OCI-LY1 (cell line): ENCODE data around the gene GATM.

ENCODE experiments used
- EZH2 ChIP-seq: fragments of 200-600 bp; sonication (generic), shearing (Covaris generic); IDR thresholded peaks from 2 replicates; pipeline ENCODE4 v1.8.0; 2017; ENCODE audit warnings: borderline replicate concordance, mixed run types, mild to moderate bottlenecking, antibody characterized with exemption, low read length, moderate library complexity, mixed read lengths
- TF ChIP-seq, protein P1 (sequence below): fragments of 200-600 bp; sonication (generic), shearing (Covaris generic); IDR thresholded peaks from 2 replicates; pipeline ENCODE4 v1.5.1; 2017; ENCODE audit warnings: mild to moderate bottlenecking, antibody characterized with exemption, low read length, moderate library complexity, mixed read lengths

DNA sequence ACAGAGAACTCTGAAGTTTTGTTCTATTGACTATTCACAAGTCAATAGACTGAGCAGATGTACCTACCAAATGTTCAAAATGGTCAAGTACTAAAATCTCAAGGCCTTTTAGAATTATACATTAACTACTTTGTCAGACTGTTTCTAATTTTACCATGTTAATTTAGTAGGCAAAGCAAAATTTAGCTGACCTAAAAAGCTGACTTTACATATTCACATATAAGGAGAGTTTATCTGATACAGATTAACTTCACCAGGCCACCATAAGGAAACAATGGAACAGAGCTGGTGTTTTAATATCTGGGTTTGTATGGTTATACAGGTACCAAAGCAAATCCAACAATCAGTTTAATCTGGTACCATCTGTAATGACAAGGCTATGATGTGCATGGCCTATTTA, 15.9 kb downstream of the GATM start:
- TF ChIP-seq, protein P1, sequence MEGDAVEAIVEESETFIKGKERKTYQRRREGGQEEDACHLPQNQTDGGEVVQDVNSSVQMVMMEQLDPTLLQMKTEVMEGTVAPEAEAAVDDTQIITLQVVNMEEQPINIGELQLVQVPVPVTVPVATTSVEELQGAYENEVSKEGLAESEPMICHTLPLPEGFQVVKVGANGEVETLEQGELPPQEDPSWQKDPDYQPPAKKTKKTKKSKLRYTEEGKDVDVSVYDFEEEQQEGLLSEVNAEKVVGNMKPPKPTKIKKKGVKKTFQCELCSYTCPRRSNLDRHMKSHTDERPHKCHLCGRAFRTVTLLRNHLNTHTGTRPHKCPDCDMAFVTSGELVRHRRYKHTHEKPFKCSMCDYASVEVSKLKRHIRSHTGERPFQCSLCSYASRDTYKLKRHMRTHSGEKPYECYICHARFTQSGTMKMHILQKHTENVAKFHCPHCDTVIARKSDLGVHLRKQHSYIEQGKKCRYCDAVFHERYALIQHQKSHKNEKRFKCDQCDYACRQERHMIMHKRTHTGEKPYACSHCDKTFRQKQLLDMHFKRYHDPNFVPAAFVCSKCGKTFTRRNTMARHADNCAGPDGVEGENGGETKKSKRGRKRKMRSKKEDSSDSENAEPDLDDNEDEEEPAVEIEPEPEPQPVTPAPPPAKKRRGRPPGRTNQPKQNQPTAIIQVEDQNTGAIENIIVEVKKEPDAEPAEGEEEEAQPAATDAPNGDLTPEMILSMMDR: no peak
- TF ChIP-seq EZH2: no peak
